WTC11 (cell line): ENCODE measurements around the gene PNMT. TPM values are rescaled to one million over a fixed set of nuclear protein-coding genes. Genes with fewer than 3 reads are reported as not detected.

ENCODE experiments used
- ATAC-seq: fragments of 200-7000 bp; cut with Tn5 transposase; 2 replicates; pipeline ENCODE4 v1.10.0; 2021; ENCODE audit warnings: mild to moderate bottlenecking, moderate library complexity
- CTCF ChIA-PET: fragments of 300-600 bp; sonication (Branson Sonifier 250); formaldehyde crosslinking; loops from one replicate; lab custom pipeline; 2021; ENCODE audit warnings: antibody characterized with exemption; lab: Charles Lee
- POLR2A ChIA-PET: fragments of 350-600 bp; sonication (Branson Sonifier 250); formaldehyde crosslinking; loops from one replicate; lab custom pipeline; 2021; ENCODE audit warnings: antibody characterized with exemption; lab: Charles Lee
- DNase-seq: peaks from one replicate; pipeline ENCODE4 v3.0.0; 2021; ENCODE audit warnings: low spot score
- H3K27ac Mint-ChIP-seq: 2 replicates; pipeline ENCODE4 v1.8.0; 2021; ENCODE audit warnings: mixed read lengths
- H3K27me3 Mint-ChIP-seq: 2 replicates; pipeline ENCODE4 v1.8.0; 2021; ENCODE audit warnings: low read depth, mild to moderate bottlenecking, moderate library complexity, mixed read lengths
- H3K36me3 Mint-ChIP-seq: 2 replicates; pipeline ENCODE4 v1.8.0; 2021; ENCODE audit warnings: mixed read lengths
- H3K4me1 Mint-ChIP-seq: 2 replicates; pipeline ENCODE4 v1.8.0; 2022; ENCODE audit warnings: mixed read lengths
- H3K4me3 Mint-ChIP-seq: 2 replicates; pipeline ENCODE4 v1.8.0; 2021; ENCODE audit warnings: mild to moderate bottlenecking, moderate library complexity, mixed read lengths
- H3K9me3 Mint-ChIP-seq: 2 replicates; pipeline ENCODE4 v1.8.0; 2021; ENCODE audit warnings: mixed read lengths
- ELF4 ChIP-seq: sonication (generic); formaldehyde crosslinking; IDR thresholded peaks from 2 replicates; pipeline ENCODE4 v1.8.1; 2022; ENCODE audit warnings: low read depth, mild to moderate bottlenecking, moderate library complexity, missing genetic modification reagents
- EMX1 ChIP-seq: fragments of 250-450 bp; sonication (Bioruptor Pico); IDR thresholded peaks from 2 replicates; pipeline ENCODE4 v1.8.0; 2021; ENCODE audit warnings: mild to moderate bottlenecking
- FOXJ3 ChIP-seq: sonication (generic); formaldehyde crosslinking; IDR thresholded peaks from 2 replicates; pipeline ENCODE4 v1.9.0; 2021; ENCODE audit warnings: missing genetic modification reagents, mild to moderate bottlenecking, borderline replicate concordance
- NFATC4 ChIP-seq: fragments of 250-450 bp; sonication (Bioruptor Pico); IDR thresholded peaks from 2 replicates; pipeline ENCODE4 v1.9.0; 2021; ENCODE audit warnings: mild to moderate bottlenecking
- NFE2L1 ChIP-seq: sonication (generic); formaldehyde crosslinking; IDR thresholded peaks from 2 replicates; pipeline ENCODE4 v1.8.1; 2023; ENCODE audit warnings: missing genetic modification reagents
- PRRX2 ChIP-seq: fragments of 250-450 bp; sonication (Bioruptor Pico); IDR thresholded peaks from 2 replicates; pipeline ENCODE4 v1.8.0; 2021; ENCODE audit warnings: mild to moderate bottlenecking
- SOX15 ChIP-seq: fragments of 250-450 bp; sonication (Bioruptor Pico); IDR thresholded peaks from 2 replicates; pipeline ENCODE4 v1.9.0; 2021; ENCODE audit warnings: mild to moderate bottlenecking
- TP53 ChIP-seq: sonication (generic); formaldehyde crosslinking; IDR thresholded peaks from 2 replicates; pipeline ENCODE4 v1.8.1; 2023; ENCODE audit warnings: mild to moderate bottlenecking, missing genetic modification reagents
- ZBTB21 ChIP-seq: sonication (generic); formaldehyde crosslinking; IDR thresholded peaks from 2 replicates; pipeline ENCODE4 v1.8.1; 2023; ENCODE audit warnings: mild to moderate bottlenecking, missing genetic modification reagents, borderline replicate concordance
- ZNF671 ChIP-seq: fragments of 250-450 bp; sonication (Bioruptor Pico); IDR thresholded peaks from 2 replicates; pipeline ENCODE4 v1.8.0; 2021; ENCODE audit warnings: mild to moderate bottlenecking
- total RNA-seq: library from RNA; stranded (reverse); gene quantifications from 3 replicates; pipeline ENCODE4 v1.2.3, GENCODE V29; 2021
- TF ChIP-seq, protein P1 (sequence below): sonication (generic); formaldehyde crosslinking; IDR thresholded peaks from 2 replicates; pipeline ENCODE4 v1.8.1; 2022; ENCODE audit warnings: mild to moderate bottlenecking, moderate library complexity, missing genetic modification reagents
- TF ChIP-seq, protein P2 (sequence below): sonication (generic); formaldehyde crosslinking; IDR thresholded peaks from 2 replicates; pipeline ENCODE4 v1.8.1; 2022; ENCODE audit warnings: low read depth, missing genetic modification reagents, borderline replicate concordance
- TF ChIP-seq, protein P3 (sequence below): sonication (generic); formaldehyde crosslinking; IDR thresholded peaks from 2 replicates; pipeline ENCODE4 v1.8.0; 2022; ENCODE audit warnings: mild to moderate bottlenecking, missing genetic modification reagents
- TF ChIP-seq, protein P4 (sequence below): sonication (generic); formaldehyde crosslinking; IDR thresholded peaks from 2 replicates; pipeline ENCODE4 v1.8.1; 2023; ENCODE audit warnings: mild to moderate bottlenecking, missing genetic modification reagents, moderate library complexity
- TF ChIP-seq, protein P5 (sequence below): sonication (generic); formaldehyde crosslinking; IDR thresholded peaks from 2 replicates; pipeline ENCODE4 v1.8.0; 2023; ENCODE audit warnings: missing genetic modification reagents, mild to moderate bottlenecking, borderline replicate concordance

PNMT gene
- total RNA-seq, 1 experiment from 2014 or later, result 3.1 TPM

DNA sequence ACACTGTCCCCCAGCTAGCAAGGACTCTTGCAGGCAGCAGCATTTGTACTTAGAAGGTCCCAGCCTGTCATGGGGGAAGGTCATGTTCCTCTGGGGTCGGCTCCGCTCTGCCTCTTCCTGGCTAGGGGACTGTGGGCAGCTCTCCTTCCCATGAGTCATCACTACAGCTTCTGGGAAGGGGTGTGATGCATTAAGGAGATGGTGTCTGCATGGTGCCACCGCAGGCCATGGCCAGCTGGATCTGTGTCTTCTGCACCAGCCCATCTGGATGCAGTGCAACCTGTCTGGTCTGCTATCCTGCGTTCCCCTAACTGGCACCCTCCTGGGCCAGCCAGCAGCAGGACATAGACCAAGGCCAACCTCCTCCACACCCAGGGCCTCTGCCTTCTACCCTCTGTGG, 25.0 kb upstream of the PNMT start:
- Mint-ChIP-seq H3K27ac (0 out of 2 replicates have a peak overlapping the region, but pooled peaks have one; percentile 37), H3K27me3 (no peaks in the 10 kb centered on the region), H3K9me3 (no peaks in the 10 kb centered on the region), H3K36me3 (no peaks in the 10 kb centered on the region), H3K4me3 (no peak overlapping the region), H3K4me1 (peaks cover 55% of the 10 kb centered on the region)
- ChIA-PET POLR2A (no interaction called here), CTCF (interaction anchor here (1.1 to 18.1 kb wide), 5 partner anchors 11 to 29 kb away, joined by 3 to 851 read pairs (median 5); partner anchors contain the start of genes PPP1R1B and STARD3)
- ATAC-seq (no peak), DNase-seq (no peak)
- TF ChIP-seq NFATC4 (CRISPR knock-in tag) (no peak), PRRX2 (CRISPR knock-in tag) (no peak), ELF4 (CRISPR knock-in tag) (no peak), NFE2L1 (CRISPR knock-in tag) (no peak), FOXJ3 (CRISPR knock-in tag) (no peak), EMX1 (CRISPR knock-in tag) (no peak)
- TF ChIP-seq, protein P1, sequence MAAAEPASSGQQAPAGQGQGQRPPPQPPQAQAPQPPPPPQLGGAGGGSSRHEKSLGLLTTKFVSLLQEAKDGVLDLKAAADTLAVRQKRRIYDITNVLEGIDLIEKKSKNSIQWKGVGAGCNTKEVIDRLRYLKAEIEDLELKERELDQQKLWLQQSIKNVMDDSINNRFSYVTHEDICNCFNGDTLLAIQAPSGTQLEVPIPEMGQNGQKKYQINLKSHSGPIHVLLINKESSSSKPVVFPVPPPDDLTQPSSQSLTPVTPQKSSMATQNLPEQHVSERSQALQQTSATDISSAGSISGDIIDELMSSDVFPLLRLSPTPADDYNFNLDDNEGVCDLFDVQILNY (CRISPR knock-in tag), result no peak
- TF ChIP-seq, protein P2, sequence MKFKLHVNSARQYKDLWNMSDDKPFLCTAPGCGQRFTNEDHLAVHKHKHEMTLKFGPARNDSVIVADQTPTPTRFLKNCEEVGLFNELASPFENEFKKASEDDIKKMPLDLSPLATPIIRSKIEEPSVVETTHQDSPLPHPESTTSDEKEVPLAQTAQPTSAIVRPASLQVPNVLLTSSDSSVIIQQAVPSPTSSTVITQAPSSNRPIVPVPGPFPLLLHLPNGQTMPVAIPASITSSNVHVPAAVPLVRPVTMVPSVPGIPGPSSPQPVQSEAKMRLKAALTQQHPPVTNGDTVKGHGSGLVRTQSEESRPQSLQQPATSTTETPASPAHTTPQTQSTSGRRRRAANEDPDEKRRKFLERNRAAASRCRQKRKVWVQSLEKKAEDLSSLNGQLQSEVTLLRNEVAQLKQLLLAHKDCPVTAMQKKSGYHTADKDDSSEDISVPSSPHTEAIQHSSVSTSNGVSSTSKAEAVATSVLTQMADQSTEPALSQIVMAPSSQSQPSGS (CRISPR knock-in tag), result no peak

DNA sequence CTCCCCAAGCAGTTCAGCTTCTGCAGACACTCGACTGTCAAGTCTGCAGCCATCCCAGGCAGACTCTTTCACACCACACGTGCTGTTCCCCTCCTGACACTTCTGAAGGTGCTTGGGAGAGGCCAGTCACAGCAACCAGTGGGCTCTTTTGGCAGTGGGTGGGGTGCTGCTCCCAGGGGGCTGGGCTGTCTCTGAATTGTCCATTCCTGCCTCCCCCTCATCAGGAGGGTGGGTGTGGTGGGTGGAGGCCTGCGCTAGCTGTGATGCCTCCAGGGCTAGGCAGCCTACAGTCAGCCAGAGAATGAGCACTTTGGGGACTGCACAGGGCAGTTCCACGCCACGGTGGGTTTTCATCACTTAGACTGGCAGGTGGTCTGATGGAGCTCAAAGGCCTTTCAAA, 21.0 kb upstream of the PNMT start:
- no peak for ATAC-seq
- Mint-ChIP-seq H3K36me3 (no peaks in the 10 kb centered on the region; the same call in 1 of the 2 replicates), H3K9me3 (no peaks in the 10 kb centered on the region), H3K4me1 (peaks cover 53% of the 10 kb centered on the region)
- CTCF ChIA-PET, result interaction anchor here (18.1 kb wide), 1 partner anchor 19 kb away, joined by 851 read pairs; the partner anchor contains the start of genes PPP1R1B and STARD3
- TF ChIP-seq, protein P3, sequence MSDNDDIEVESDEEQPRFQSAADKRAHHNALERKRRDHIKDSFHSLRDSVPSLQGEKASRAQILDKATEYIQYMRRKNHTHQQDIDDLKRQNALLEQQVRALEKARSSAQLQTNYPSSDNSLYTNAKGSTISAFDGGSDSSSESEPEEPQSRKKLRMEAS (CRISPR knock-in tag), result no peak
- TF ChIP-seq, protein P4, sequence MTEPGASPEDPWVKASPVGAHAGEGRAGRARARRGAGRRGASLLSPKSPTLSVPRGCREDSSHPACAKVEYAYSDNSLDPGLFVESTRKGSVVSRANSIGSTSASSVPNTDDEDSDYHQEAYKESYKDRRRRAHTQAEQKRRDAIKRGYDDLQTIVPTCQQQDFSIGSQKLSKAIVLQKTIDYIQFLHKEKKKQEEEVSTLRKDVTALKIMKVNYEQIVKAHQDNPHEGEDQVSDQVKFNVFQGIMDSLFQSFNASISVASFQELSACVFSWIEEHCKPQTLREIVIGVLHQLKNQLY (CRISPR knock-in tag), result no peak
- TF ChIP-seq TP53 (CRISPR knock-in tag) (no peak), ZNF671 (CRISPR knock-in tag) (no peak), ZBTB21 (CRISPR knock-in tag) (no peak), NFATC4 (CRISPR knock-in tag) (no peak), SOX15 (CRISPR knock-in tag) (no peak)
- TF ChIP-seq, protein P5, sequence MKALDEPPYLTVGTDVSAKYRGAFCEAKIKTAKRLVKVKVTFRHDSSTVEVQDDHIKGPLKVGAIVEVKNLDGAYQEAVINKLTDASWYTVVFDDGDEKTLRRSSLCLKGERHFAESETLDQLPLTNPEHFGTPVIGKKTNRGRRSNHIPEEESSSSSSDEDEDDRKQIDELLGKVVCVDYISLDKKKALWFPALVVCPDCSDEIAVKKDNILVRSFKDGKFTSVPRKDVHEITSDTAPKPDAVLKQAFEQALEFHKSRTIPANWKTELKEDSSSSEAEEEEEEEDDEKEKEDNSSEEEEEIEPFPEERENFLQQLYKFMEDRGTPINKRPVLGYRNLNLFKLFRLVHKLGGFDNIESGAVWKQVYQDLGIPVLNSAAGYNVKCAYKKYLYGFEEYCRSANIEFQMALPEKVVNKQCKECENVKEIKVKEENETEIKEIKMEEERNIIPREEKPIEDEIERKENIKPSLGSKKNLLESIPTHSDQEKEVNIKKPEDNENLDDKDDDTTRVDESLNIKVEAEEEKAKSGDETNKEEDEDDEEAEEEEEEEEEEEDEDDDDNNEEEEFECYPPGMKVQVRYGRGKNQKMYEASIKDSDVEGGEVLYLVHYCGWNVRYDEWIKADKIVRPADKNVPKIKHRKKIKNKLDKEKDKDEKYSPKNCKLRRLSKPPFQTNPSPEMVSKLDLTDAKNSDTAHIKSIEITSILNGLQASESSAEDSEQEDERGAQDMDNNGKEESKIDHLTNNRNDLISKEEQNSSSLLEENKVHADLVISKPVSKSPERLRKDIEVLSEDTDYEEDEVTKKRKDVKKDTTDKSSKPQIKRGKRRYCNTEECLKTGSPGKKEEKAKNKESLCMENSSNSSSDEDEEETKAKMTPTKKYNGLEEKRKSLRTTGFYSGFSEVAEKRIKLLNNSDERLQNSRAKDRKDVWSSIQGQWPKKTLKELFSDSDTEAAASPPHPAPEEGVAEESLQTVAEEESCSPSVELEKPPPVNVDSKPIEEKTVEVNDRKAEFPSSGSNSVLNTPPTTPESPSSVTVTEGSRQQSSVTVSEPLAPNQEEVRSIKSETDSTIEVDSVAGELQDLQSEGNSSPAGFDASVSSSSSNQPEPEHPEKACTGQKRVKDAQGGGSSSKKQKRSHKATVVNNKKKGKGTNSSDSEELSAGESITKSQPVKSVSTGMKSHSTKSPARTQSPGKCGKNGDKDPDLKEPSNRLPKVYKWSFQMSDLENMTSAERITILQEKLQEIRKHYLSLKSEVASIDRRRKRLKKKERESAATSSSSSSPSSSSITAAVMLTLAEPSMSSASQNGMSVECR (CRISPR knock-in tag), result no peak
- TF ChIP-seq, protein P1 (CRISPR knock-in tag), result no peak
- TF ChIP-seq, all 79 proteins: peak for 0
- Mint-ChIP-seq H3K4me3 (no peak overlapping the region), H3K27me3 (no peaks in the 10 kb centered on the region; the same call in 1 of the 2 replicates), H3K27ac (no peak overlapping the region)
- DNase-seq, result no peak
- POLR2A ChIA-PET, result no interaction called here
